ENCODE measurements around the gene DGKZ.

Gene DGKZ

DNA sequence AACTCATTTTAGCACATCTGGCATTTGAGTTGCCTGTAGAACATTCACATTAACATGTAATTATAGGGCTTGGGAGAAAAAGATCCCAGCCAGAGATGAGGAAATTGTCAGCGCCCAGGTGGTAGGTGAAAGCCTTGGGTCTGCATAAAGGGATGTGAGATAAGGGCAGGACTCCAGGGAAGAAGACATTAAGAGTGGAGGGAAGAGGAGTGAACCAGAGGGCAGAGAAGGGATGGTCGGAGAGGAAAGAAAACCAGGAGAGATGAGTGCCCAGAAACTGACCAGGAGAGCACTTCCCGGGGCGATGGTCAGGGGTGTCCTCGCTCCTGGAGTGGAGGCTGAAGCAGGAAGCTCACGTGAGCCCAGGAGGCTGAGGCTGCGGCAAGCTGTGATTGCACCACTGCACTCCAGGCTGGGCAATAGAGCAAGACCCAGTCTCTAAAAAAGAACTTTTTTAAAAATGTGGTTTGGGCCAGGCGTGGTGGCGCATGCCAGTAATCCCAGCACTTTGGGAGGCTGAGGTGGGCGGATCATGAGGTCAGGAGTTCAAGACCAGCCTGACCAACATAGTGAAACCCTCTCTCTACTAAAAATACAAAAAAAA, 20.3 kb upstream of the DGKZ start:
- DNase-seq (ENCODE audit: low read depth) = no peak
- in situ Hi-C loops (cut with HindIII; ENCODE audit: low sequenced_read_pairs) = no loop called here
- H3K4me3 ChIP-seq (ENCODE audit: low read depth, low read length) = no peak overlapping the region
- TF ChIP-seq, protein P1, sequence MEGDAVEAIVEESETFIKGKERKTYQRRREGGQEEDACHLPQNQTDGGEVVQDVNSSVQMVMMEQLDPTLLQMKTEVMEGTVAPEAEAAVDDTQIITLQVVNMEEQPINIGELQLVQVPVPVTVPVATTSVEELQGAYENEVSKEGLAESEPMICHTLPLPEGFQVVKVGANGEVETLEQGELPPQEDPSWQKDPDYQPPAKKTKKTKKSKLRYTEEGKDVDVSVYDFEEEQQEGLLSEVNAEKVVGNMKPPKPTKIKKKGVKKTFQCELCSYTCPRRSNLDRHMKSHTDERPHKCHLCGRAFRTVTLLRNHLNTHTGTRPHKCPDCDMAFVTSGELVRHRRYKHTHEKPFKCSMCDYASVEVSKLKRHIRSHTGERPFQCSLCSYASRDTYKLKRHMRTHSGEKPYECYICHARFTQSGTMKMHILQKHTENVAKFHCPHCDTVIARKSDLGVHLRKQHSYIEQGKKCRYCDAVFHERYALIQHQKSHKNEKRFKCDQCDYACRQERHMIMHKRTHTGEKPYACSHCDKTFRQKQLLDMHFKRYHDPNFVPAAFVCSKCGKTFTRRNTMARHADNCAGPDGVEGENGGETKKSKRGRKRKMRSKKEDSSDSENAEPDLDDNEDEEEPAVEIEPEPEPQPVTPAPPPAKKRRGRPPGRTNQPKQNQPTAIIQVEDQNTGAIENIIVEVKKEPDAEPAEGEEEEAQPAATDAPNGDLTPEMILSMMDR (IDR thresholded peaks at IDR 0.05; ENCODE audit: low read depth, low read length, missing control alignments) = no peak

DNA sequence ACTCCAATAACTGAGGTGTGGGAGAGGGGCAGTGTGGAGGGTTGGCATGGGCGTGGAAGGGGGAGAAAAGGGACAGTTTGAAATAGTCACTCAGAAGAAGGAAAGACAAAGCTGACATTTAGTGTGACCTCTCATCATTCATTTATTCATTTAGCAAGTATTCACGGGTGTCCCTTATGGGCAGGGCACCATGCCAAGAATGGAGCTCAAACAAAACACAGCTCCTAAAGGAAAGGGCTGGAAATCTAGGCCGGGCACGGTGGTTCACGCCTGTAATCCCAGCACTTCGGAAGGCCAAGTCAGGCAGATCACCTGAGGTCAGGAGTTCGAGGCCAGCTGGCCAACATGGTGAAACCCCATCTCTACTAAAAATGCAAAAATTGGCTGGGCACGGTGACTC, 19.4 kb upstream of the DGKZ start:
- H3K4me3 ChIP-seq (ENCODE audit: low read depth, low read length) = no peak overlapping the region

DNA sequence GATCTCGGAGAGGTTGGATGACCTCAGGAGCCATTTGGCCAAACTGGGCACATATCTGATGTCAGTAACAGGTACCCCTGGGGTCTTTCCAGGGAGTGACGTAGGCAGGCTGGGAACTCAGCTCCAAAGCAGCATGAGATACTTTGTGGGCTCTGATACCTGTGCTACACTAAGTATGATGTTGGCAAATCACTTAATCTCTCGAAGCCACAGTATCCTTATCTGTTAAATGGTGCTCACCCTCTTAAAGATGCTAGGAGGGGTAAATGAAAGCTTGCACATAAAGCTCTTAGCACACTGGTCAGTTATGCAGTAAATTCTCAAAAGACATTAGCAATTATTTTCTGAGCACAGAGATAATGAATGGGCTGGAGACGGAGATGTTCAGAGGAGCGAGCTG, 17.1 kb upstream of the DGKZ start:
- TF ChIP-seq, protein P1 (IDR thresholded peaks at IDR 0.05; ENCODE audit: low read depth, low read length, missing control alignments) = no peak
- in situ Hi-C loops (cut with HindIII; ENCODE audit: low sequenced_read_pairs) = no loop called here
- no peak for DNase-seq (ENCODE audit: low read depth)
- H3K4me3 ChIP-seq (ENCODE audit: low read depth, low read length) = no peak overlapping the region

More for the DNA sequence above, 19.4 kb upstream of the DGKZ start:
- TF ChIP-seq, protein P1 (IDR thresholded peaks at IDR 0.05; ENCODE audit: low read depth, low read length, missing control alignments) = no peak
- in situ Hi-C loops (cut with HindIII; ENCODE audit: low sequenced_read_pairs) = no loop called here
- no peak for DNase-seq (ENCODE audit: low read depth)

DNA sequence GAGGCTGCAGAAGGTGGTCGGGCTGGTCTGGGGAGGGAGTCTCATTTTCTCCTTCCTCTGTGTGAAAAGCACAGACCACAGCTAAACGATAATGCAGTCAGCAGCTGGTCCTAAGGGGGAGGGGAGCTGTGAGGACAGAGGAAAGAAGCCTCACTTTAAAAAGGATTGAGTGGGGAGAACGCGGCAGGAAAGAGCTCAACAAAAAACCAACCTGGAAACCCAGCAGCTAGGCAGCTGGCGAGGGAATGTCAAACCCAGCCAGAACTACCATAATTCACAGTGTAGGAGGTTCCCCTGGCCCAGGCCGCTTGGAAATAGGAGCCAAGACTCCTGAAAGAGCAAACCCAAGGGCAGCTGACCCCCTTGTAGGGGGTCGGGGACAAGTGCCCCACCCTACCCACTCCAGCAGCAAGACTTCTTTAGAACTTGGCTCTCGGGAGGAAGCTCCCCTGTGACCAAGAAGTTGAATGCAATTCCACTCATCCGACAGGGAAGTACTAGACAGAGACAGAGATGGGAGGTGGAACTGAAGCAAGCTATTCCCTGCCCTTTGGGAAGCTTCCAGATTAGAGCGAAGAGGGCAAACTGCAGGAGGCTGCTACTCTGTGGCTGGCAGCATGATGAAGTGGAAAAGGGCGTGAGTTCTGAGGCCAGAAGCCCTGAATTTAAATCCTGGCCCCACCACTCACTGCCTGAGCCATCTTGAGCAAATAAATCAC, 16.5 kb upstream of the DGKZ start:
- no peak for DNase-seq (ENCODE audit: low read depth)
- in situ Hi-C loops (cut with HindIII; ENCODE audit: low sequenced_read_pairs) = no loop called here

DNA sequence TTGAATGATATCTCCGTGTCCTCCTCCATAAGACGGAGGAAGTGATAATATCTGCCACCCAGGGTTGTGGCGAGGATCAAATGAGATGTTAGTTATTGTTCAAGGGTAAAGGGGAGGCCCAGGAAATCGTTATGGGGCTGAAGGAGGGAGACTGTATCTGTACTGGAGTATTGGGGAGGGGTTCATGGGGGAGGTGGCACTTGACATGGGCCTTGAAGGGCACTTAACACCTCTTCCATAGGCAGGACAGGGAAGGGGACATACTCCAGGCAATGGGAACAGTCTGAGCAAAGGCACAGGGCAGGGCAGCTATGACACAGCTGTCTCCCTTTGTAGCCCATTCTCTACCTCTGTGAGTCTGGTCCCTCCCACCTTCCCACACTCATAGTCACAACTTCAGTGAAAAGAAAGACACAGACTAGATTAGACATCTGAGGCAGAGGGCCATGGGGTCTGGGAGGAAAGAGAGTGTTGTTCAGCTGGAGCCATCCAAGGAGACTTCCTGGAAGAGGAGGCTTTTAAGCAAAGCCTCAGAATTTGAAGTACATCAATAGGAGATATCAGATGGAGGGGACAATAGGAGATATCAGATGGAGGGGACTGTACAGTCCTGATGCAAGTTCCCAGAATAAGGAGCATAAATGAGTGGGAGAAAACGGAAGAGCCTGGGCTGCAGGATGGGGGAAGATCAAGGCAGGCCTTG, 15.8 kb upstream of the DGKZ start:
- TF ChIP-seq, protein P1 (IDR thresholded peaks at IDR 0.05; ENCODE audit: low read depth, low read length, missing control alignments) = no peak
- no peak for DNase-seq (ENCODE audit: low read depth)
- in situ Hi-C loops (cut with HindIII; ENCODE audit: low sequenced_read_pairs) = no loop called here
- no peak overlapping the region for H3K4me3 ChIP-seq (ENCODE audit: low read depth, low read length)

More for the DNA sequence above, 16.5 kb upstream of the DGKZ start:
- TF ChIP-seq, protein P1 (IDR thresholded peaks at IDR 0.05; ENCODE audit: low read depth, low read length, missing control alignments) = no peak
- H3K4me3 ChIP-seq (ENCODE audit: low read depth, low read length) = no peak overlapping the region

DNA sequence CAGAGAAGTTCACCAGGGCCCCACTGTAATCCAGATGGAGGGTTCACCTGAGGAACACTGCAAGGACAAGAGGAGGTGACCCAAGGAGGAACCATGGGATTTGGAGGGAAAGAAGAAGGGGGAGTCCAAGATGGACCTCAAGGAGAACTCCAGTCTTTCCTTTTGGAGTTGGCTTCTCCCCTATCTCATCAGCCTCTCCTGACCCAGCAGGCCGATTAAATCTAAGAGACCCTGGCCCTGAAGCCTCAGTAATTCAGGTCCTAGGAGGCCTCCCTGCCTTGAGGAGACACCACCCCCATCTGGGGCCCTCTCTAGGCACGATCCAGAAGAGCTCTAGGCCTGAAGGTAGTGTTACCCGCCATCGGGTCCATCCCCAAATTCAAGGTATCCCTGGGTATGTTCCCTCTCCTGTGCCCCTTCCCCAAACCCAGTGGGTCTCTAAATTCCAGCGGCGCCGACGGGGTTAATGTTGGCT, 15.1 kb upstream of the DGKZ start:
- in situ Hi-C loops (cut with HindIII; ENCODE audit: low sequenced_read_pairs) = no loop called here
- DNase-seq (ENCODE audit: low read depth) = no peak
- H3K4me3 ChIP-seq (ENCODE audit: low read depth, low read length) = no peak overlapping the region
- TF ChIP-seq, protein P1 (IDR thresholded peaks at IDR 0.05; ENCODE audit: low read depth, low read length, missing control alignments) = no peak
